Stimulated activated CD8-positive, alpha-beta memory T cell treated with anti-CD3 and anti-CD28 coated beads, Interleukin-15, amount 100 ng/mL, for 48 hours (primary cell): ENCODE data around the gene ADAD1.

Source experiments
- DNase-seq, 2 donors: peaks; one replicate each; pipeline ENCODE4 v3.0.0-alpha.2; 2020; ENCODE audit warnings: low read depth in 2 of 2

ADAD1 gene

DNA sequence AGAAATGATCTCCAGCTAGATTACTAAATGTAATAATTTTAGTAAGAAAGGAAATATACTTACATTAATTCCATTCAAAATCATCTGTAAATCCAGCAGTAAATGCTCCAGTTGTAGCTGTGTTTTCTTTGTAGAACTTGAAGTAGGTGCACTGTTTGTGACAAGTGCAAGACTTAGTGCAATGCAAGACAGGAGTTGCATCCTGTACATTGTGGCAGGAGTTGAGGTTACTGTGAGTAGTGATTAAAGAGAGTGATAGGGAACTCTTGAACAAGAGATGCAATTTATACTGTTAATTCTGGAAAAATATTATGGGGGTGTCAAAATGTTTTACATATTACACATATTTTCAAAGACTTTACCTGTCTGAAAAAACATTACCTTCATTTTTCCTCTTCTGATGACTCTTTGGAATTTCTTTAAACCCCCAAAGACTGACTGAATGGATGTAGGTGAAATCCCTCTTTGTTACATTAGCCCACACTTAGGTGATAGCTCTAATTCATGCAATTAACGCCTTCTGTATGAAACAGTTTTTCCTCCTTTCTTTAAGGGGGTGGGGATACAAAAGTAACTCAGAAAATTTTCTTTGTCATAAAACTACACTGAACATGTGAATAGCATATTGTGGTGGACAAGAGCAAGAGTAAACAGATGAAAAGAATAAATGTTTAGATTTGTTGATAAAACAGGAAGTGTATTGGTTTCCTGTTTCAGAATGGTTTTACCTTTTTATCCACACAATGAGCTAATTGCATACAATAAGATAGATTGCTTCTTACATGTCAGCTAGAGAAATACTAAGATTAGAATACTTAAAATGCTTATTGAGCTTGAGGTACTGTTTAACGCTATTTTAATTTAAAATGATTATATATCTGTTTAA is 77.7 kb downstream of the ADAD1 start, which contains the start of gene IL2:
TSS of gene IL2 (minus strand) at position 495 of the 886 bp plus-strand sequence. CDS start at position 210, 285 bp downstream.
- DNase-seq = no peak

DNA sequence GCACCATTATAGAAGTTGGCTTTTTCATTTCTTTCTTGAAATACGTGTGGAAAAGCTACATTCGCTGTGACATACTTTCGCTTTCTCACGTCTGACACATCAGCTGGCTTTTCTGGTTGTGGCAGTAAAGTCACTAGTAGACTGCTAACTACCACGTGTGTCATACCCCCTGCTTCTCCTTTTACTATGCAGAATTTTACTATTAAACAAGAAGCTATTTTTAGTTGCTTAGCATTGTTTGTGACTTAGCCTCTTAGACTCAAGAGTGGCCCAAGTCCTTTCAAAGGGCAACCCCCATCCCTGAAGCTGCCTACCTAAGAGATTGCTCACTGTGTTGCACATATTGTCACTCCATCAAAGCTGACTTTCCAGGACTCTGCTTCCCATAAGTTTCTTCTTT is 79.8 kb downstream of the ADAD1 start:
- peak; percentile 24 to 35 for DNase-seq

DNA sequence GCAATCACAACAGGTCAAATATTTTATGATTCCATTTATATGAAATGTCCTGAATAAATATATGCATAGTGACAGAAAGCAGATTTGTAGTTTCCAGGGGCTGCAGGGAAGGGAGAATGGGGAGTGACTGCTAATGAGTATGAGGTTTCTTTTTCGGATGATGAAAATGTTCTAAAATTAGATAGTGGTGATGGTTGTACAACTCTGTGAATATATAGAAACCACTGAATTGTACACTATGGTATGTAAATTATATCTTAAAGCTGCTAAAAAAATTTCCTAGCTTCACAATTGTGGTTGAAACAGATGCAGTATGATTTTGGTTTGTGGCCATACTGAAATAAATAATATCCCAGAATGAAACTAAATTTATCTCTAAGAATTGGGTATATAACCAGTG is 90.6 kb downstream of the ADAD1 start:
- DNase-seq = no peak

DNA sequence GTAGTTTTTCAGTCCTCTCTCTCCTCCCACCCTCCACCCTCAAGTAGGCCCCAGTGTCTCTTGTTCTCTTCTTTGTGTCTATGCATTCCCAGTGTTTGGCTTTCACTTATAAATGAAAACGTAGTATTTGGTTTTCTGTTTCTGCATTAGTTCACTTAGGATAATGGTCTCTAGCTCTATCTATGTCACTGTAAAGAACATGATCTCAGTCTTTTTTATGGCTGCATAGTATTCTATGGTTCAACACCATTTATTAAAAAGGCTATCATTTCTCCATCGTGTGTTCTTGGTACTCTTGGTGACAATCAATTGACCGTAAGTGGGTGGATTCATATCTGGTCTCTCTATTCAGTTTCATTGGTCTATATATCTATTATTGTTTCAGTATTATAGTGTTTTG is 96.4 kb downstream of the ADAD1 start:
- no peak for DNase-seq

DNA sequence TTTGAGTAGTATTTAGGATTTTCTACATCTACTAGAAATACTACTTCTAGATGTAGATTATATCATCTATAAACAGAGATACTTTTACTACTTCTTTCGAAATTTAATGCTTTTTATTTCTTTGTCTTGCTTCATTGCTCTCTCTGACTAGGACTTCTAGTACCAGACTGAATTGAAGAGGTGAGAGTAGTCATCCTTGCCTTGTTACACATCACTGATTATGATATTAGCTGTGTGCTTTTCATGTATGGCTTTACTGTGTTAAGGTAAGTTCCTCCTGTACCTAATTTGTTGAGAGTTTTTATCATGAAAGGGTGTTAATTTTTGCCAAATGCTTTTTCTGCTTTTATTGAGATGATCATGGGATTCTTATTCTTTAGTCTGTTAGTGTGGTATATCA is 97.3 kb downstream of the ADAD1 start:
- DNase-seq = no peak

DNA sequence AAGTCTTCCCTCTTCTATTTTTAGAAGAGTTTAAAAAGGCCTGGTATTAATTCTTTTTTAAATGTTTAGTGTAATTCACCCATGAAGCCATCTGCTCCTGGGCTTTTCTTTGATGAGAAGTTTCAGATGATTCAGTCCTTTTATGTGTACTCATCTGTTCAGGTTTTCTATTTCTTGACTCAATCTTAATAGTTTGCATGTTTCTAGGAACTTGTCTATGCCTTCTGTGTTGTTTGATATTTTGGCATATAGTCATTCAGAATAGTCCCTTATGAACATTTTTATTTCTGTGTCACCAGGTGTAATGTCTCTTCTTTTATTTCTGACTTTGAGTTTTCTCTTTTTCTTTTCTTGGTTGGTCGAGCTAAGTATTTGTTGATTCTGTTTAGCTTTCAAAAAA is 97.9 kb downstream of the ADAD1 start:
- DNase-seq = no peak
